Upper lobe of left lung (tissue), 6 donors: Measurements from ENCODE around the gene PWP1. TPM values are rescaled to one million over a fixed set of nuclear protein-coding genes. Genes with fewer than 3 reads are reported as not detected.
"Not testable (repeated sequence)": the region's sequence is repeated elsewhere in the genome, so short reads cannot be mapped to it uniquely, and the experiment has no call there.

Experiments
- ATAC-seq, 2 donors: fragments of 200-7000 bp; cut with Tn5 transposase; one replicate each; pipeline ENCODE4 v1.9.1; 2022; ENCODE audit warnings: mild to moderate bottlenecking in 2 of 2, moderate library complexity in 2 of 2; ENCODE audit not compliant: low FRiP score in 2 of 2
- DNase-seq, 2 donors: peaks; one replicate each; pipeline ENCODE4 v3.0.0-alpha.2; 2019 to 2020
- H3K27ac ChIP-seq, 4 donors: fragments of 200-600 bp; sonication (generic); one replicate each; pipeline ENCODE4 v1.5.1; 2016 to 2019
- H3K27me3 ChIP-seq, 4 donors: fragments of 200-600 bp; sonication (generic); one replicate each; pipeline ENCODE4 v1.5.1; 2017 to 2019
- H3K36me3 ChIP-seq, 4 donors: fragments of 200-600 bp; sonication (generic); one replicate each; pipeline ENCODE4 v1.5.1; 2016 to 2019
- H3K4me1 ChIP-seq, 4 donors: fragments of 200-600 bp; sonication (generic); one replicate each; pipeline ENCODE4 v1.5.1; 2018 to 2019
- H3K4me3 ChIP-seq, 4 donors: fragments of 200-600 bp; sonication (generic); one replicate each; pipeline ENCODE4 v1.5.1; 2017 to 2019; ENCODE audit warnings: mild to moderate bottlenecking in 2 of 4, moderate library complexity in 1 of 4
- H3K9me3 ChIP-seq, 4 donors: fragments of 200-600 bp; sonication (generic); one replicate each; pipeline ENCODE4 v1.5.1; 2018 to 2019
- EP300 ChIP-seq, 4 donors: sonication (generic); formaldehyde crosslinking; IDR thresholded peaks; one replicate each; pipeline ENCODE4 v1.5.1; 2017; ENCODE audit warnings: antibody characterized with exemption in 4 of 4, control low read depth in 2 of 4
- POLR2A ChIP-seq, 4 donors: fragments of 450-650 bp; IDR thresholded peaks; one replicate each; pipeline ENCODE4 v1.5.1; 2016 to 2017; ENCODE audit warnings: antibody characterized with exemption in 4 of 4, mild to moderate bottlenecking in 2 of 4
- POLR2AphosphoS5 ChIP-seq, 2 donors: sonication (generic); formaldehyde crosslinking; IDR thresholded peaks; one replicate each; pipeline ENCODE4 v1.5.1; 2017; ENCODE audit warnings: antibody characterized with exemption in 2 of 2
- WGBS, 2 donors: methylation state at CpG; one replicate each; pipeline ENCODE4 v1.1.5; 2017 to 2018; 5-methylcytosine and 5-hydroxymethylcytosine counted together
- total RNA-seq, 6 donors: library from RNA; depleted of rRNA in 4 of 6; stranded (reverse); fragments of >200 nt in 4 of 6; gene quantifications; one replicate each; pipeline versions ENCODE4 v1.1.0 to v1.2.1, GENCODE V29; 2016 to 2021
- TF ChIP-seq, protein P1 (sequence below), 6 experiments: fragments of 450-650 bp in 4 of 6; fragments of 200-600 bp in 2 of 6; sonication (generic) in 2 of 6; IDR thresholded peaks; one replicate each; pipeline ENCODE4 v1.5.1; 2016 to 2019; ENCODE audit warnings: antibody characterized with exemption in 6 of 6
- donor health status: DM: no; HTN: no; CAD: no; lungs with moderate emphysema.
- donor health status: DM: no; HTN: yes; CAD: no; lungs with severe emphysema.

PWP1 gene
- total RNA-seq, 6 donors from 2014 or later = 23.6 to 87.0 (median 39.3) TPM

DNA sequence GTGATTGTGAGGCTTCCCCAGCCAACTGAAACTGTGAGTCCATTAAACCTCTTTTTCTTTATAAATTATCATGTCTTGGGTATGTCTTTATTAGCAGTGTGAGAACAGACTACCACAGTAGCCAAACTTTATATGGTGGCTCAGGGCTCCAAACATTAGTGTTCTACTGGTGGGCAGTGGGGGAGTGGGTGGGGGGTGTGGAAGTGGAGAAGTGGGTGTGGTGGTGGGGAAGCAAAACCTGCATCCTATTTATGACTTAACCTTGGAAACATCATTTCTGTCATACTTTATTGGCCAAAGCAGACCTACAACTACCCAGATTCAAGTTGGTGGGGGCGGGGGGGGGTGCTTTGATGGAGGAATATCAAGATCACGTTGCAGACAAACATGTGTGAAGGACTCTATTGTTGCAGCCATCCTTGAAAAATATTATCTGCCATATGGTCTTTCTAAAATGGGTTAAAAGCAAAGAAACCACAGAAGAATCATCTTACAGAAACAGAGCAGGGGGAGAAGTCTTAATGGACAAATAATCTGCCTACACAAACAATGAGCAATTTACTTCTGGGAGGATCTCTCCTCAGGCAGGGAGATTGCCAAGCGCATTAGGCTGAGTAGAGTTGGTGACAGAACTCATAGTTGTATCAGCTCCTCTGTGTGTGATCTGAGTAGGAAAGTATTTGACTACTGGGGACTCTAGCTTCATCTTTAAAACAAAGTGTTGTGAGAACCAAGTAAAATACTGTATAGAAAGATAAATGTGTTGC is 1.4 kb upstream of the PWP1 start:
- Histone ChIP-seq H3K27ac (no peak overlapping the region), H3K4me1 (peaks cover 18 to 22% (median 19%) of the 10 kb centered on the region in 4 donors), H3K27me3 (no peaks in the 10 kb centered on the region), H3K36me3 (peaks cover 0 to 11% (median 7%) of the 10 kb centered on the region in 4 donors), H3K4me3 (no peak overlapping the region), H3K9me3 (no peaks in the 10 kb centered on the region)
- 79 to 83% methylated on average over 3 of the region's 3 CpGs for WGBS, 2 donors
- ATAC-seq (no peak), DNase-seq (no peak)
- TF ChIP-seq, protein P1, sequence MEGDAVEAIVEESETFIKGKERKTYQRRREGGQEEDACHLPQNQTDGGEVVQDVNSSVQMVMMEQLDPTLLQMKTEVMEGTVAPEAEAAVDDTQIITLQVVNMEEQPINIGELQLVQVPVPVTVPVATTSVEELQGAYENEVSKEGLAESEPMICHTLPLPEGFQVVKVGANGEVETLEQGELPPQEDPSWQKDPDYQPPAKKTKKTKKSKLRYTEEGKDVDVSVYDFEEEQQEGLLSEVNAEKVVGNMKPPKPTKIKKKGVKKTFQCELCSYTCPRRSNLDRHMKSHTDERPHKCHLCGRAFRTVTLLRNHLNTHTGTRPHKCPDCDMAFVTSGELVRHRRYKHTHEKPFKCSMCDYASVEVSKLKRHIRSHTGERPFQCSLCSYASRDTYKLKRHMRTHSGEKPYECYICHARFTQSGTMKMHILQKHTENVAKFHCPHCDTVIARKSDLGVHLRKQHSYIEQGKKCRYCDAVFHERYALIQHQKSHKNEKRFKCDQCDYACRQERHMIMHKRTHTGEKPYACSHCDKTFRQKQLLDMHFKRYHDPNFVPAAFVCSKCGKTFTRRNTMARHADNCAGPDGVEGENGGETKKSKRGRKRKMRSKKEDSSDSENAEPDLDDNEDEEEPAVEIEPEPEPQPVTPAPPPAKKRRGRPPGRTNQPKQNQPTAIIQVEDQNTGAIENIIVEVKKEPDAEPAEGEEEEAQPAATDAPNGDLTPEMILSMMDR (IDR thresholded peaks at IDR 0.05) = no peak
- no peak for TF ChIP-seq POLR2A (IDR thresholded peaks at IDR 0.05)
- no peak for TF ChIP-seq POLR2AphosphoS5 (IDR thresholded peaks at IDR 0.05)
- TF ChIP-seq EP300 (IDR thresholded peaks at IDR 0.05) = no peak

- Histone ChIP-seq H3K4me3 (peak overlapping the region in 3 of 4 donors; percentile 90 to 97 (median 92)), H3K4me1 (peaks cover 18 to 22% (median 19%) of the 10 kb centered on the region in 4 donors), H3K27me3 (no peaks in the 10 kb centered on the region), H3K36me3 (peaks cover 2 to 19% (median 15%) of the 10 kb centered on the region in 4 donors), H3K9me3 (no peaks in the 10 kb centered on the region), H3K27ac (peak overlapping the region; percentile 78 to 90 (median 86))
- ATAC-seq = peak in 1 of 2 donors; percentile 34
- no peak for DNase-seq
- 6 to 10% methylated on average over 9 of the region's 9 CpGs for WGBS, 2 donors
- TF ChIP-seq EP300 (IDR thresholded peaks at IDR 0.05) = no peak
- TF ChIP-seq POLR2A (IDR thresholded peaks at IDR 0.05) = no peak
- TF ChIP-seq POLR2AphosphoS5 (IDR thresholded peaks at IDR 0.05) = no peak
- TF ChIP-seq, protein P1 (IDR thresholded peaks at IDR 0.05) = no peak
Measured at GRCh38 chr12:107684990-107685359, 624 bp upstream of the PWP1 start.

DNA sequence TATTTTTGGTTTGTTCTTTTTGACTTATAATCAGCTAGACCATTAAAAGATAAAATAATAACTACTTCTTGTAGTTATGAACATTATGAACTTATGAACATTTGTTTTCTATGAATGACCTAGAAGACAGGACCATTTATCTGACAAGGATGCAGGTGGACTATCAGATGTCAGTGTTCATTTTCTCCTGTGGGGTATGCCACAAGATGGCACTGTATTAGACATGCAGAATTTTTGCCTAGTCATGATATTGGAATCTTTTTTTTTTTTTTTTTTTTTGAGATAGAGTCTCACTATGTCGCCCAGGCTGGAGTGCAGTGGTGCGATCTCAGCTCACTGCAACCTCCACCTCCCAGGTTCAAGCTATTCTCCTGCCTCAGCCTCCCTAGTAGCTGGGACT is 10.2 kb downstream of the PWP1 start:
- ATAC-seq, H3K9me3 ChIP-seq, H3K4me1 ChIP-seq, H3K4me3 ChIP-seq, DNase-seq, H3K27ac ChIP-seq, H3K27me3 ChIP-seq: not testable (repeated sequence)
- WGBS, 2 donors = 83 to 95% methylated on average over 2 of the region's 2 CpGs
- H3K36me3 ChIP-seq = peaks cover 59 to 94% (median 89%) of the 10 kb centered on the region in 4 donors

- Histone ChIP-seq H3K4me1 (no peaks in the 10 kb centered on the region), H3K4me3 (no peak overlapping the region), H3K27ac (no peak overlapping the region), H3K9me3 (no peaks in the 10 kb centered on the region), H3K36me3 (peaks cover 48 to 88% (median 73%) of the 10 kb centered on the region in 4 donors), H3K27me3 (no peaks in the 10 kb centered on the region)
- TF ChIP-seq, protein P1 (IDR thresholded peaks at IDR 0.05) = no peak
- no peak for TF ChIP-seq EP300 (IDR thresholded peaks at IDR 0.05)
- TF ChIP-seq POLR2A (IDR thresholded peaks at IDR 0.05) = no peak
- no peak for TF ChIP-seq POLR2AphosphoS5 (IDR thresholded peaks at IDR 0.05)
- ATAC-seq = no peak
- WGBS, 2 donors = 94 to 97% methylated on average over 4 of the region's 4 CpGs
- DNase-seq = no peak
Measured at GRCh38 chr12:107702106-107702505, 16.5 kb downstream of the PWP1 start.

- Histone ChIP-seq H3K4me3 (no peak overlapping the region), H3K27ac (no peak overlapping the region), H3K27me3 (no peaks in the 10 kb centered on the region), H3K36me3 (peaks cover 36 to 84% (median 68%) of the 10 kb centered on the region in 4 donors), H3K9me3 (no peaks in the 10 kb centered on the region), H3K4me1 (no peaks in the 10 kb centered on the region)
- TF ChIP-seq POLR2A (IDR thresholded peaks at IDR 0.05) (no peak), EP300 (IDR thresholded peaks at IDR 0.05) (no peak), POLR2AphosphoS5 (IDR thresholded peaks at IDR 0.05) (no peak)
- TF ChIP-seq, protein P1 (IDR thresholded peaks at IDR 0.05) = no peak
- no peak for ATAC-seq
- DNase-seq = no peak
- 90 to 95% methylated on average over 5 of the region's 5 CpGs for WGBS, 2 donors
Measured at GRCh38 chr12:107704041-107704440, 18.4 kb downstream of the PWP1 start.

DNA sequence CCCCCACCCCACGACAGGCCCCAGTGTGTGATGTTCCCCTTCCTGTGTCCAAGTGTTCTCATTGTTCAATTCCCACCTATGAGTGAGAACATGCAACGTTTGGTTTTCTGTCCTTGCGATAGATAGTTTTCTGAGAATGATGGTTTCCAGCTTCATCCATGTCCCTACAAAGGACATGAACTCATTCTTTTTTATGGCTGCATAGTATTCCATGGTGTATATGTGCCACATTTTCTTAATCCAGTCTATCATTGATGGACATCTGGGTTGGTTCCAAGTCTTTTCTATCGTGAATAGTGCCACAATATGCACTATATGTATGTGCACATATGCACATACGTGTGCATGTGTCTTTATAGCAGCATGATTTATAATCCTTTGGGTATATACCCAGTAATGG is 19.9 kb downstream of the PWP1 start:
- H3K4me3 ChIP-seq, ATAC-seq, H3K4me1 ChIP-seq, H3K9me3 ChIP-seq, DNase-seq, H3K27ac ChIP-seq, H3K27me3 ChIP-seq: not testable (repeated sequence)
- peaks cover 23 to 84% (median 68%) of the 10 kb centered on the region in 4 donors for H3K36me3 ChIP-seq
- 96 to 100% methylated on average over 5 of the region's 5 CpGs for WGBS, 2 donors
